Upper lobe of right lung (tissue), 1 donor: ENCODE data around the gene CBLC. TPM values are rescaled to one million over a fixed set of nuclear protein-coding genes. Genes with fewer than 3 reads are reported as not detected.
A peak's percentile ranks its signal among the peaks of the same experiment; 100 is the strongest.

Experiments used
- ATAC-seq: fragments of 200-7000 bp; cut with Tn5 transposase; one replicate; pipeline ENCODE4 v1.9.1; 2020; ENCODE audit warnings: mild to moderate bottlenecking, moderate library complexity
- DNase-seq: peaks from one replicate; pipeline ENCODE4 v3.0.0-alpha.2; 2020
- H3K27ac ChIP-seq: fragments of 200-600 bp; one replicate; pipeline ENCODE4 v1.8.0; 2022
- H3K27me3 ChIP-seq: fragments of 200-600 bp; one replicate; pipeline ENCODE4 v1.8.0; 2022; ENCODE audit warnings: mild to moderate bottlenecking
- H3K36me3 ChIP-seq: fragments of 200-600 bp; one replicate; pipeline ENCODE4 v1.8.0; 2022
- H3K4me1 ChIP-seq: fragments of 200-600 bp; one replicate; pipeline ENCODE4 v1.8.0; 2022
- H3K4me3 ChIP-seq: fragments of 200-600 bp; one replicate; pipeline ENCODE4 v1.8.0; 2022; ENCODE audit warnings: mild to moderate bottlenecking
- H3K9me3 ChIP-seq: fragments of 200-600 bp; one replicate; pipeline ENCODE4 v1.8.0; 2022
- intact Hi-C: fragments of 100-400 bp; cut with DNase I; formaldehyde crosslinking; loops from one replicate; pipeline ENCODE4 v1.11.0; 2022
- total RNA-seq: library from RNA; stranded (reverse); fragmentation: NEBNext Ultra II Directional; extraction: Animal tissue kit (Norgen Biotek cat#: 25700); gene quantifications from one replicate; pipeline ENCODE4 v1.2.1, GENCODE V29; 2021
- TF ChIP-seq, protein P1 (sequence below): fragments of 200-600 bp; IDR thresholded peaks from one replicate; pipeline ENCODE4 v1.8.0; 2022; ENCODE audit warnings: antibody characterized with exemption
- donor health status: DM: no; HTN: yes; CAD: no; lungs with severe emphysema.

The CBLC gene
- total RNA-seq, 1 donor from 2014 or later: 3.2 TPM

DNA sequence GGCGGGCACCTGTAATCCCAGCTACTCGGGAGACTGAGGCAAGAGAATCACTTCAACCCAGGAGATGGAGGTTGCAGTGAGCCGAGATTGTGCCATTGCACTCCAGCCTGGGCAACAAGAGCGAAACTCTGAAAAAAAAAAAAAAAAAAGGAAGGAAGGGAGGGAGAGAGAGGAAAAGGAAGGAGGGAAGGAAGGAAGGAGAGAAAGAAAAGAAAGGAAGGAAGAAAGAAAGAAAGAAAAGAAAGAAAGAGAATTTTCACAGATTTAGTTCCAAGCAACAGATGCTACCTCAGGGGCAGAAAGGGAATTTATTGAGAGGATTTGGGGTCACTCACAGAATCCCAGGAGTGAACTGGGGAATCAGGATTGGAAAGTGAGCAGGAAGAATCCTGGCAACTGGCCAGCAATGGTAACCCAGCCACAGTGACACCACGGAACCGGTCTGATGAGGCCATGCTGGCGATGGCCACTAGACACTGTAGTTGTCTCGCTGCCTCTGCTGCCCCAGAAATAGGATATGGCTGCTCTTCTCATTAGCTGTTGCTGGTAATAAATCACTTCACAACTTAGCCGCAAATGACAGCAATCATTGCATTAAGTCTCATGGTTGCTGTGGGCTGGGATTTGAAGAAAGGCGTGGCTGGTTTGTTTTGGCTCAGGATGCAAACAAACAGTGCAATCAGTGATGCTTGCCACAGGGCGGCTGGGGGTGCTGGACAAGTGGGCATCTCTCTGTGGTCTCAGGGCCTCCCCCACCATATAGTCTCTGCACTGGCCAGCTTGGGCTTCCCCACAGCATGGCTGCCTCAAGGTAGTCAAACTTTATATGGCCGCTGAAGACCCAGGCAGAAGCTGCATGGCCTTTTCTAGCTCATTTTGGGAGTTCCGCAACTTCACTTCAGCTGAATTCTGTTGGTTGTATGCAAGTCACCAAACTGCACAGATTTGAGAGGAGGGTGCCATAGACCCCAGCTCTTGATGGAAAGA is 26.0 kb downstream of the CBLC start:
- Histone ChIP-seq H3K4me1 (peaks cover 11% of the 10 kb centered on the region), H3K27ac (no peak overlapping the region), H3K4me3 (no peak overlapping the region), H3K27me3 (no peaks in the 10 kb centered on the region), H3K36me3 (no peaks in the 10 kb centered on the region), H3K9me3 (no peaks in the 10 kb centered on the region)
- ATAC-seq (no peak), DNase-seq (no peak)
- intact Hi-C loops: loop anchor here (5.0 kb wide), 1 partner anchor 39 kb away; no protein-coding TSS in a partner anchor
- TF ChIP-seq, protein P1, sequence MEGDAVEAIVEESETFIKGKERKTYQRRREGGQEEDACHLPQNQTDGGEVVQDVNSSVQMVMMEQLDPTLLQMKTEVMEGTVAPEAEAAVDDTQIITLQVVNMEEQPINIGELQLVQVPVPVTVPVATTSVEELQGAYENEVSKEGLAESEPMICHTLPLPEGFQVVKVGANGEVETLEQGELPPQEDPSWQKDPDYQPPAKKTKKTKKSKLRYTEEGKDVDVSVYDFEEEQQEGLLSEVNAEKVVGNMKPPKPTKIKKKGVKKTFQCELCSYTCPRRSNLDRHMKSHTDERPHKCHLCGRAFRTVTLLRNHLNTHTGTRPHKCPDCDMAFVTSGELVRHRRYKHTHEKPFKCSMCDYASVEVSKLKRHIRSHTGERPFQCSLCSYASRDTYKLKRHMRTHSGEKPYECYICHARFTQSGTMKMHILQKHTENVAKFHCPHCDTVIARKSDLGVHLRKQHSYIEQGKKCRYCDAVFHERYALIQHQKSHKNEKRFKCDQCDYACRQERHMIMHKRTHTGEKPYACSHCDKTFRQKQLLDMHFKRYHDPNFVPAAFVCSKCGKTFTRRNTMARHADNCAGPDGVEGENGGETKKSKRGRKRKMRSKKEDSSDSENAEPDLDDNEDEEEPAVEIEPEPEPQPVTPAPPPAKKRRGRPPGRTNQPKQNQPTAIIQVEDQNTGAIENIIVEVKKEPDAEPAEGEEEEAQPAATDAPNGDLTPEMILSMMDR: no peak

DNA sequence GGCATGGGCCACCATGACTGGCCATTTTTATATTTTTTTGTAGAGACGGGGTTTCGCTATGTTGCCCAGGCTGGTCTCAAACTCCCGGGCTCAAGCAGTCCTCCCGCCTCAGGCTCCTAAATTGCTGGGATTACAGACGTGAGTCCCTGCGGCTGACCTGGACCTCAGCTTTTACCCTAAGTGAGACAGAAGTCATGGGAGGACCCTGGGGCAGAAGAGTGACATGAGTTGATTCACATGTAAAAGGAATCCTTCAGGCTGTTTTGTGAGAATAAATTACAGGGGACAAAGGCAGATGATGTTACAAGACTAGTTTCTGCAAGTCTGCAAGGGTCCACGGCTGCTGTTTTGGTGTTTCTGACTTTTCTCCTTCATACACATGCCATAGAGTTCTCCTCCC is 28.6 kb downstream of the CBLC start:
- Histone ChIP-seq H3K9me3 (no peaks in the 10 kb centered on the region), H3K27ac (no peak overlapping the region), H3K4me1 (peaks cover 18% of the 10 kb centered on the region), H3K4me3 (no peak overlapping the region), H3K27me3 (no peaks in the 10 kb centered on the region), H3K36me3 (no peaks in the 10 kb centered on the region)
- intact Hi-C loops: no loop called here
- TF ChIP-seq, protein P1: no peak
- DNase-seq: no peak
- no peak for ATAC-seq

DNA sequence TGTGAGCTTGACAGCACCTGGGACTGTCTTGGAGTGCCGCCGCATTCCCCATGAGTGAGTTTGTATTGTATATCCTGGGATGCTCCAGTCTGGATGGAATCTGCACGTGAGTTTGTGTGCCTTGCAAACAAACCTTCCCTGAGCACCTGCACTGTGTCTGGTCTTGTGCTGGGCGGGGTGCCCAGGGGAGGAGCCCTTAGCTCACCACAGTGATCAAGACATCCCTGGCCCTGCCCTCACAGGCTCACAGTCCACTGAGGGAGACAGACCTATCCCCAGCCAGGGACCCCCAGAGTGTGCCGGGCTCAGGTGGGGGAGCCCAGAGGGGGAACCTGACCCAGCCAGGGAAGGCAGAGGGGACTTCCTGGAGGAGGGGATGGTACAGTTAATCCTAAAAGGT is 29.5 kb downstream of the CBLC start:
- Histone ChIP-seq H3K36me3 (peaks cover 2% of the 10 kb centered on the region), H3K27ac (peak overlapping the region; percentile 85), H3K27me3 (no peaks in the 10 kb centered on the region), H3K4me1 (peaks cover 18% of the 10 kb centered on the region), H3K4me3 (no peak overlapping the region), H3K9me3 (no peaks in the 10 kb centered on the region)
- ATAC-seq (peak; percentile 45), DNase-seq (peak; percentile 73)
- intact Hi-C loops: no loop called here
- TF ChIP-seq, protein P1: no peak

DNA sequence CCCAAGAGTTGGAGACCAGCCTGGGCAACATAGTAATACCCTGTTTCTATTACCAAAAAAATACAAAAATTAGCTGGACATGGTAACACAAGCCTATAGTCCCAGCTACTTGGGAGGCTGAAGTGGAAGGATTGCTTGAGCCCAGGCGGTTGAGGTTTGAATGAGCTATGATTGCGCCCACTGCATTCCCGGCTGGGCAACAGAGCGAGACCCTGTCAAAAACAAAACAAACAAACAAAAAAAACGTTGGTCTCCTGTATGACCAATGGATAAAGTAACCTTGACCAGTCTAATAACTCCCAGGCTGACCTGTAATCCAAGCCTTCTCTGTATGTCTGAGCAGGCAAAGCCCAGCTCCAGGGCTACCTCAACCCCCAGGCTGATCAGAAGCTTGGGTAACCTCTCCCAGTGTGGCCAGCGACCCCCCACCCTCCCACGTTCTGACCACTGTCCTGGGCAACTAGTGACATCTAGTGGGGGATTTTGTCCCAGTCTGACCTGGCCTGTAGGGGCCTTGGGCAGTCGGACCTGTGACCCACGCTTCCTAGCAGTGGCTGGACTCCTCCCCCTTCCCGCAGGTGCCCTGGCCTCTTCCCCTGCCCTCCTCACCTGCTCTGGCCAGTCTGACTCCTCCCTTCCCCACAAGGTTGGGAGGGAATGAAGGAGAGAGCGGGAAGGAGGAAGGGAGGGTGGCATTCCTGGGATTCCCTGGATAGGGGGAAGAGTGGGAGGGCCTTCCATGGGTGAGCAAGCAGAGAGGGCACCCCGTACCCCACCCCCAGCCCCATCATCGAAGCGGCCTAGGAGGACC is 30.2 kb downstream of the CBLC start:
- DNase-seq: peak; percentile 86
- peak overlapping the region; percentile 71 for H3K4me3 ChIP-seq
- intact Hi-C loops: no loop called here
- H3K4me1 ChIP-seq: peaks cover 18% of the 10 kb centered on the region
- no peaks in the 10 kb centered on the region for H3K27me3 ChIP-seq
- no peaks in the 10 kb centered on the region for H3K9me3 ChIP-seq
- TF ChIP-seq, protein P1: peak; percentile 48
- ATAC-seq: peak; percentile 88
- peaks cover 7% of the 10 kb centered on the region for H3K36me3 ChIP-seq
- peak overlapping the region; percentile 85 for H3K27ac ChIP-seq

DNA sequence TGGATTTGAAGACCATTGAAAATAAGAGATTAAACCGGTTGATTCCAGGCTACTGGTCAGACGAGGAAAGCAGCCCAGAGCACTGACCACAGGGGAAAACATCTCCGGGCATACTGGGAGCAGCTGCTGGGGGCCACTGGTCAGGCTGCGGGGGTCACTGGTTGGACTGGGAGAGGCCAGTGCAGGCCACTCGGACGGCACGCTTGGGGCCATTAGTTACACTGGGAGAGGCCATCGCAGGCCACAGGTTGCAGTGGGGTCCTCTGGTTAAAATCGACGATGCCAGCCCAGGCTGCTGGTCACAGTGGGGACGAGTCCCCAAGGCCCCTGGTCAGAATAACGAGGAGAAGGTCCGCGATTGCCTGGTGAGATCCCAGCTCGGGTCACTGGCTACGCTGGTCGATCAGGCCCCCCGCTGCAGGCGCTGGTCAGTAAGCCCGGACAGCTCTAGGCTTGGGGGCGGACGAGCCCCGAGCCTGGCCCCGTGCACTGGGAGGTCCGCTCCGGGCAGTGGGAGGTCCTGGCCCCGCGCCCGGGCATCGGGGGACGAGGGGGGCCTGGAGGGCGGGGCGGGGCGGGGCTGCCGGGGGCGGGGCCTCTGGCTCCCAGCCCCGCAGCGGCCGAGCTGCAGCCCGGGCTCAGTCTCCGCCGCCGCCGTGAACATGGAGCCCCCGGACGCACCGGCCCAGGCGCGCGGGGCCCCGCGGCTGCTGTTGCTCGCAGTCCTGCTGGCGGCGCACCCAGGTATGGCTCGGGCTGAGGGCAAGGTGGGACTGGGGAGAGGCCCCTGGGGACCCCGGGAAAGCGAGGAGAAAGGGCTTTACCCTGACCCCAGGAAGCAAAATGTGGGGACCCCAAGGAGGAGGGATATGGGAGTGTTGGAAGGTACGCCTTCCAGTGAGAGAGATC is 31.0 kb downstream of the CBLC start, which contains the start of gene BCAM:
Gene BCAM (plus strand): TSS at position 641 of the 909 bp plus-strand sequence. CDS start 22 bp downstream, at position 663.
- TF ChIP-seq, protein P1: no peak
- intact Hi-C loops: no loop called here
- peak within 1 kb of the TSS; percentile 85 for H3K27ac ChIP-seq
- DNase-seq (peak; percentile 91), ATAC-seq (peak; percentile 86)
- H3K4me3 ChIP-seq: peak within 1 kb of the TSS; percentile 71
- H3K36me3 ChIP-seq: peaks cover 13% of the 10 kb centered on the region
- peaks cover 18% of the 10 kb centered on the region for H3K4me1 ChIP-seq
- H3K27me3 ChIP-seq: no peaks in the 10 kb centered on the region
- no peaks in the 10 kb centered on the region for H3K9me3 ChIP-seq
